ENCODE data around the gene RPTOR.

The RPTOR gene

DNA sequence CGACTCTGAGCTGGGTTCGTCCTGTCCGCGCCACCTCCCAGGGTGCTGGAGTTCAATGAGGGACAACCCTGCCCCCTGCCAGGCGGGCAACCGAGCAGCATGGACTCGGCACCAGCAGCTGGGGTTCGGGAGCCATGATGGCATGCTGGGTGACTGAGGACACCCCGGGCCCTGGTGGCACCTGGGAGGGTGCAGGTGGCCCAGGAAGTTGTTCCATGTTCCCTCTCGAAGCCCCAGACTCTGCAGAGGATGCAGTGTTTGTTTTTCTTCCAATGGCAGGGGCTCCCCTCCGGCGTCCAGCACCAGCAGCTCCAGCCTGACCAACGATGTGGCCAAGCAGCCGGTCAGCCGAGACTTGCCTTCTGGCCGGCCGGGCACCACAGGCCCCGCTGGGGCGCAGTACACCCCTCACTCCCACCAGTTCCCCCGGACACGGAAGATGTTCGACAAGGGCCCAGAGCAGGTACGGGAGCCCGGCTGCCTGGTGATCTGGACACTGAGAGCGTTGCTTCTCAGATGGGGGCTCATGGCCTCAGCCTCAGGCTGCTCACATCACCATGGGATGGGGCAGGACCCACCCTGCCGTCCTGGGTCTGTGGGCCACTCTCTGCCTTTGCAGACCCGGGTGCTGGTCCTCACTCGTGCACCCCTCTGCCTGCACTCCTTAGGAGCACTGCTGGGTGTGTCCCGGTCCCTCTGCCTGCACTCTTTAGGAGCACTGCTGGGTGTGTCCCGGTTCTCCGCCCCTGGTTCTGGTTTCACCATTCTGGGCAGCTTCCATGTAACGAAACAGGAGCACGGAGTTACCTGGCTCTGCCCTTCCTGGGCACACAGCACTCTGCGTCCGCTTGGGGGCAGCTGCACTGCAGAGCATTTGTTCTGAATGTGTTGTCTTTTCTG is 378.8 kb downstream of the RPTOR start:
- no peak for DNase-seq

DNA sequence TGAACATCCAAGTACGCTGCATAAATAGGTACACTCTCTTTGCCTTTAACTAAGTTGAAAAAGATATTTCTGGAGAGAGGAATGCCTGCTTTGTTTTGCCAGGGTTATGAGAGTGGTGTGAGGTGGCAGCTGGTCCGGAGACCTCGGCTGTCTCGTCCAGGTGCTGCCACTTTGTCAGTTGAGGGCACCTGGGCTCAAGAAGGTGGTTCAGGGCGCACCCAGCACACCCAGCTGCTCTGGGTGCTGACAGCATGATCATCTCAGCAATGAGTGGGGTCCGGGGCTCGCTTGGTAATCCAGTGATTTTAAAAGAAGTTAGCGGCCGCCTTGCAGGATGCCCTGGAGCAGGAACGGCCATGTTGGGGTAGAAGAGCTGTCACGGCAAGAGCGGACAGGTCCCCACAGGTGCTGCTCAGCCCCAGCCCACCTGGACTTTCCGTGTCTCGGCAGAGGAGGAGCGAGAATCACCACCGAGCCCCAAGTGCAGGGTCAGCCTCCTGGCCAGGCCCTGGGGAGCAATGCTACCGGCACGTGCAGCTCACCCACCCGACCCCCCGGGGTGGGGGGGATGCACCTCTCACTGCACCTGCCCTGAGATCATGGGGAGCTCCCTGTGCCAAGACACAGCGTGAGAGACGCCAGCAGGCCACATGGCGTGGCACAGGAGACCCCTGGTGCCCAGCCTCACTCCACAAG is 379.6 kb downstream of the RPTOR start:
- DNase-seq, result no peak

DNA sequence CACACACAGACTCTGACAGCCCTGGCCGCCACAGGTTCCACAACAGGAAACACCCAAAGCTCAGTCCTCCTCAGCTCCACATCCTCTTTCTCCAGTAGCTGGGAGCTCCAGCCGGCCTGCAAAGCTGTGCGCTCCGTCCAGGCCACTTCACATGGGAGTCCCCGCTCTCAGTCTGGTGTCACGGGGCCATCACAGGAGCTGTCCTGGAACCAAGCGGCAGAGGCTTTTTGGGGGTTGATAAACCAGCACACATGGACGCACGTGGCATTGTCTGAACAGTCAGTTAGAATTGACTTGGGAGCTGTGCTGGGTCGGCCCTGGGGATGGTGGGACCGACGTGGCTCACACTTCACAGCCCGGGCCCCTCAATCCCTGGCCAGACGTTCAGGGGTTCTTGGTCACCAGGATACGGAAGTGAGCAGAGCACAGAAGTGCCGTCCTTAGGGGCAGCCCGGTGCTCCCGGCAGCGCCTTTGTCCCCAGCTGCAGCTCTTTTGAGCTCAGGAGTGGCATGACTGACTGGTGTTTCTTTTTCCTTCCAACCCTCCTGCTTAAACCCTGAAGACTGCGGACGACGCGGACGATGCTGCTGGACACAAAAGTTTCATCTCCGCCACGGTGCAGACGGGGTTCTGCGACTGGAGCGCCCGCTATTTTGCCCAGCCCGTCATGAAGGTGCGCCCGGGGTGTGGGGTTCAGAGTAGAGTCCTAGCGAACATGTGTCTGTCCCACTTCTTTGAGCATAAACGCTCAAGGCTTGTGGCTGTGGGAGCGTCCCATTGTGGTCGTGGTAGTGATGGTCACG is 380.4 kb downstream of the RPTOR start:
- DNase-seq, result no peak

DNA sequence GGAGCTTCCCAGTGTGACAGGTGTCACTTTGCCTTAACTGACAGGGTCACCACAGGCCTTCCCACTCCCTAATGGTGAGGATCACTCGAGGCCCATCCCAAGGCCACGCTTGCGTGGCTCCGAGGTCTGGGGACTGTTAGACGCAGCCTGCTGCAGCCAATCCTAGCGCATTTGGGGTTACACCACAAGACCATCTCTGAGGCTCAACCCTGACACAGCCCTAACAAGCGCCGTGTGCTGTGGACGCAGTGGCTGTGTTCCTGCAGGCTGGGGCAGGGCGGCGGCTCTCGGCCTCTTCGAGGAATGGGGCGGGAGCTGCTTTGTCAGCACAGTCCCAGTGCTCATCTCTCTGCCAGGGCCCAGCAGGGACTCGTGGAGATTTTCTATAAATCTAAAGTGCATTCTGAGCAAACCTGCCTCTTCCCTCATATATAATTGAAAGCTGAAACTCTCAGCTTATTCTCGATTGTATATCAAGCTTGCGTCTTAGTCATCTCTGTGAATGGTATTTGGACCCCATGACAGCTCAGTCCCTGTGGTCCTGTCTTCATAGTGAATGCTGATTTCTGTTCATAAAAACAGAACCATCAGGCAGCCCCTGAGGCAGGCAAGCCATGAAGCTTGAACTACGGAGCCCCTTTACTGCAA is 381.2 kb downstream of the RPTOR start:
- no peak for DNase-seq

DNA sequence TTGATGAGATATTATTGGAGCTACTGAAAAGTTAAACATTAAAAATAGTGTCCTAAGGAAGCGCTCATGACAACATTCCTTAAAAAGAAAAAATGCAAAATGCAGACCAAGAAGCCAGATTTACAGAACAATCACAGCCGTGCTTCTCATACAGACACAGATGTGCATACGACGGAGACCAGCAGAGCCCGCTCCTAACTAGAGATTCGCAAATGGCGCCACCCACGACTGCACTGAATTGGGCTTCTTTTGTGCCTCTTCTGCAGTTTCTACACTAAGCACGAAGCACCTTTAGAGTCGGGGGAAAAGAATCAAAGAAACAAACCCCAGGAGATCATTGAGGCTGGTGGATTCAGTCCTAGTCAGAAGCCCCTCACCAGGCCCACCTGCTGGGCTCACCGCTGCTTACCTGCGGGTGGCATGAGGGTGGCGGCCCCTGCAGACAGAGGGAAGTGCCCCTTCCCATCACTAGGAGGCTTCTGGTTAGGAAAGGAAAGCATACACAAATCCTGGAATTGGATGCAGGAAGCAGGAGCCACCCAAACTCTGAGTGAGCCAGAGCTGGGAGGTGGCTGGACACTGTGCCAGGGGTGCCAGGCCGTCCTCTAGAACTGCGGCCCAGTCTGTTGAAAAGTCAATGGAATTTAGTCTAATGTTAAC is 382.1 kb downstream of the RPTOR start:
- no peak for DNase-seq

DNA sequence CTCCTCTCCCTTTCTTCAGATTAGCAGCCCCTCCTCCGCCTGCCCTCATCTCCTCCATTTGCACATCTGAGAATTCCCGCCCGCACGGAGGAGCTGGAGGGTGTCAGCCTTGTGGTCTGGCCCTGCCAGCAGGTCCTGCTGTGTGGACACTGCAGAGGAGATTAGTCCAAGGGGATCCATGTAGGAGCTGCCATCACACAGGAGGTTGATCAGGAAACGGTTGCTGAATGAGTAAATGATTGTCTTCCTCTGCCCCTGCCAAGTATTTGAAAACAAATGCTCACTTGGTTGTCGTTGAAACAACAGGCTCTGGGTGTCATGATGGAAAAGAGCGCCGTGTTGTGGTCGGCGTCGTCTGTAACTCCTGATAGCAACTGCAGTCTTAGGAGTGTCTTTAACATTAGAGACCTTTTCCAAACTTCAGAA is 383.2 kb downstream of the RPTOR start:
- no peak for DNase-seq

GRCh38 chr17:80929449-80929848 is 384.8 kb downstream of the RPTOR start:
- no peak for DNase-seq

DNA sequence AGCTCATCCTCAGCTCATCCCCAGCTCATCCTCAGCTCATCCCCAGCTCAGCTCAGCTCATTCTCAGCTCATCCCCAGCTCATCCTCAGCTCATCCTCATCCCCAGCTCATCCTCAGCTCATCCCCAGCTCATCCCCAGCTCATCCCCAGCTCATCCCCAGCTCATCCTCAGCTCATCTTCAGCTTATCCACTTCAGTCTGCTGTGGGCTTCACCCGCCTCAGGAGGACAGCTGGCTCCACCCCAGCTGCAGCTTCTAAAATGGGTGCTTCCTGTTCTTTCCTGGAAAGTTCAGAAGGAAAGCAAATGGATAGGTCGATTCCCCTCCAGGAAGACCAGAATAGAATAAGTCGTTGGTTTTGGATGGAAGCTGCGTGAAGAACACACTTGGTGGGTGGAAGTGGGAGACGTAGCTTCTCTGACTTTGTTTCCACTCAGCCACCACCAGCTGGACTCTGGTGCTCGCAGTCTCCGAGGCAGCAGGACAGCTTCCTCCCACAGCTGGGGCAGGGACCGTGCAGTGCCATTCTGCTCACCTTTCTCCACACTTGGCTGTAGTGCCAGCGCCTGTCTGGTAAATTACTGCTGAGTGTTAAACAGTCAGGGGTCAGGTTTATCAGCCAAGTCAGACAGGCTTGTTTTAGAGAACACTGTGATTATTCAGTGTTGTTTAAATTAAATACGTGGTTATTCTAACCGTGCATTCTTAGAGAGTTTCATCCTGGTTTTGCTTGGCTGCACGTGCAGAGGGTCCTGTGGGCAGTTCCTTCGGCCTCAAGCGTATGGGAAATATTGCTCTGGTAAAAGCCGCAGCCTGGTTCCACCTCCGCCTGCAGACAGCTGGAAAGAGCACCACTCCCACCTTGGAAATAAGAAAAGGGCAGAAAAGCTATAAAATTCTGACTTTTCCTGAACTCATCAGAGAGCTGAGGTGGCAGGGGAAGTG is 386.0 kb downstream of the RPTOR start:
- no peak for DNase-seq

DNA sequence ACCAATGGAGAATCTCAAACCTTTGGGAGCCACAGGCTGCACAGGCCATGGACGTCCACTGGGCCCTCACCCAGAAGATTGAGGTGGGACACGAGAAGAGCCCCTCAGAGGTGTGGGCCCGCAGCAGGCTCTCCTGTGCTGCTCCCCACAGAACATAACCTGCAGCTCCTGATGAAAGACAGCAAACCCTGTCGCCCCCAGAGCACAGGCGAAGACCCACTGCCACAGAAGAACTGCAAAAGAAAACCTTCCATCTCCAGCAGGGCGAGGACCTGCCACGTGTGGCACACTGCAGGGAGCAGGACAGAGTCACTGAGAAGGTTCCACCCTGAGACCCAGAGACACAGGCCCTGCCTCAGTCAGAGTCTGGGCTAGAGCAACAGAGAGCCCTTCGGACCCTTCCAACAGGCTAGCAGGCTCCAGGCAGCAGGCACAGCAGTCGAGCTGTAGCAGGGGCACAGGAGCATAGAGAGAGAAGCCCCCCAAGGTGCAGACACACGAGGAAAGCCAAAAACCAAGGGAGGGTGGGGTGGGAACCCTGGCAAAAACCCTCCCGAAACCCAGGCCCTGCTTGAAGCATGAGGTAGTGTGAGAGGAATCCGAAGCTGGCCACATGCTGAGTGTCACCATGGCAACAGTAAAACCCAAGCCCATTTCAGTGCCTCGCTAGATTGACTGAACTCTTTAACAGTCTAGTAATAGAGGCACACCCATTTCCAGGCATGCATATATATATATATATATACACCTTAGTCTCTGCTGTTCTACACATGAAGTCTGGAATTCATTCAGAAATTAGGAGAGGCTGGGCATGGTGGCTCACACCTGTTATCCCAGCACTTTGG is 387.0 kb downstream of the RPTOR start:
- DNase-seq, result no peak

DNA sequence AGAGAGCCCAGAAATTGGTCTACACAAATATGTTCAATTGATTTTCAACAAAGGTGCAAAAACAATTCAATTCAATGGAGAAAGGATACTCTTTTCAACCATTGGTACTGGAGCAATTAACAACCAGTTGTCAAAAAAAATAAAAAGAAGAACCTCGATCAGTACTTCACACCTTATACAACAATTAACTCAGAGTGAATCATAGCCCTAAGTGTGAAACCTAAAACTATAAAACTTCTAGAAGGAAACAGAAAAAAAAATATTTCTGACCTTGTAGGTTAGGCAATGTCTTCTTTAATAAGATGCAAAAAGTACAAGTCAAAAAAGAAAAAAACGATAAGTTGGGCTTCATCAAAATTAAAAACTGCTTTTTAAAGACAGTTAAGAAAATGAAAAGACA is 390.9 kb downstream of the RPTOR start:
- no peak for DNase-seq

DNA sequence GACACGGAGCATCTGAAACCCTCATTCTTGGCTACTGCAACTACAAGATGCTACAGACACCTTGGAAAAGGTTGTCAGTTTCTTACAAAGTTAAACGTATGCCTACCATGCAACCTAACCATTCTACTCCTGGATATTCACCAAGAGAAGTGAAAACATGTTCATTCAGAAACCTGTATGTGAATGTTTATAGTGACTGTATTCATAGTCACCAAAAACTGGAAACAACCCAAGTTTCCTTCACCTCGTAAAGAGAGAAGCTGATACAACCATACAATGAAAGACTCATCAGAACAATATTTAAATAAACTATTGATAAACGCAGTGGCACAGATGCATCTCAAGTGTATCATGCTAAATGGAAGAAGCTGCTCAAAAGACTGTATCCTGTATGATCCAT is 391.6 kb downstream of the RPTOR start:
- DNase-seq, result no peak

GRCh38 chr17:80936723-80937122 is 392.1 kb downstream of the RPTOR start:
- no peak for DNase-seq

DNA sequence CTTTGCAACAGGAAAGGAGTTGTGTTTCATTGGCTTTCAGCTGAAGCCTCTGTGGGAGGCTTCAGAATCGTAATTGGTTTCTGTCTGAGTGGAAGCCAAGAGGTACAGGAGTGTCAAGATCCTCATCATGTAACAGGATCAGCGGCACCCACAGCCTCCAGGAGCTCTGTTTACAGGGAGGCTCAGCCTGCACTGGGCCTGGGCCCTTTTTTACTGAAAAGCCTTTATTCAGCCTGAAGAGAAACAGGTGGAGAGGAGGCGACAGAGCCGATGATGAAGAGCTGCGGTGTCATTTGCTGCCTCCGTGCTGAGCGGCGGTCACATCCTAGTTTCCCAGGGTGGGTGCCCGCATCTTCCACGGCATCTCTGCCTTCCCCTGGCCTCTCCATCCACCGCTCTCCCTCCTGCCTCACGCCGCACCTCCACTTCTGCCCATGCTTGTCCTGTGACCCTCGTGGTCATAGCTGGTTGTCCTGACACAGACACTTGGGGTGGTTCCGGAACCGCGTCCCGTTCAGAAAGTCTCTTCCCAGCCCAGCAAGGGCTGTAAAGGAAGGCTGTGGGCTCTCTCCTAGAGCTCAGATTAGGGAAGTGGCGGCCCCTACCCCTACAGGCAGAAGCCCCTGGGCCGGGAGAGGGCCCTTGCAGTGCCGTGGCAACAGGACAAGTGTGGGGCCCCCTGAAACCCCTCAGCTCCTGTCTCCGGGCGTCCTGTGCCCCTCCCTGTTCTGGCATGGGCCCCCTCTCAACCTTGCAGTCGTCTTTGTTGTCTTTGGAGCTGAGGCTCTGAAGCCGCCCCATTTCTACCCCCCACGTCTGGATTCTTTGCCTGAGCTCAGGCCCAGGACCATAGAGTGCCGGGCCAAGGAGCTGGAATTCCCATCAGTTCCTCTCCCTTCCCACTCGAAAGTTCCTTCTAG is 393.1 kb downstream of the RPTOR start:
- DNase-seq, result no peak

DNA sequence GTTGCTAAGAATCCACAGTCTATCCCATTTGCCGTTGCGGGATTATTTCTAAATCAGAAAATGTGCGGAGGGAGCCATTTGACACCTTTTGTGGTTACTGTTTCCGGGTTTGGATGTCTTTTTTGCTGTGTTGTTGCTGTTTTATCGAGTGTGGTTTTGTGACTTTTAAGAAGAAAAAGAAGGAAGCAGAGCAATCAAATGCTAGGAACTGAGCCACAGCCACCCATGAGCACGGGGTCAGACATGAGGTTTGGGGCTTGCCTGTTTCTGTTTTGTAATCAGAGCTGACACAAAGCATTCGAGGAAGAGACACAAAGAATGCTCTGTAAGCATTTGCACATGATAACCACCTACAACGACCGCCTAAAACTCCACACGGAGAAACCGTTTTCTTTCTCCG is 393.9 kb downstream of the RPTOR start:
- DNase-seq, result no peak

DNA sequence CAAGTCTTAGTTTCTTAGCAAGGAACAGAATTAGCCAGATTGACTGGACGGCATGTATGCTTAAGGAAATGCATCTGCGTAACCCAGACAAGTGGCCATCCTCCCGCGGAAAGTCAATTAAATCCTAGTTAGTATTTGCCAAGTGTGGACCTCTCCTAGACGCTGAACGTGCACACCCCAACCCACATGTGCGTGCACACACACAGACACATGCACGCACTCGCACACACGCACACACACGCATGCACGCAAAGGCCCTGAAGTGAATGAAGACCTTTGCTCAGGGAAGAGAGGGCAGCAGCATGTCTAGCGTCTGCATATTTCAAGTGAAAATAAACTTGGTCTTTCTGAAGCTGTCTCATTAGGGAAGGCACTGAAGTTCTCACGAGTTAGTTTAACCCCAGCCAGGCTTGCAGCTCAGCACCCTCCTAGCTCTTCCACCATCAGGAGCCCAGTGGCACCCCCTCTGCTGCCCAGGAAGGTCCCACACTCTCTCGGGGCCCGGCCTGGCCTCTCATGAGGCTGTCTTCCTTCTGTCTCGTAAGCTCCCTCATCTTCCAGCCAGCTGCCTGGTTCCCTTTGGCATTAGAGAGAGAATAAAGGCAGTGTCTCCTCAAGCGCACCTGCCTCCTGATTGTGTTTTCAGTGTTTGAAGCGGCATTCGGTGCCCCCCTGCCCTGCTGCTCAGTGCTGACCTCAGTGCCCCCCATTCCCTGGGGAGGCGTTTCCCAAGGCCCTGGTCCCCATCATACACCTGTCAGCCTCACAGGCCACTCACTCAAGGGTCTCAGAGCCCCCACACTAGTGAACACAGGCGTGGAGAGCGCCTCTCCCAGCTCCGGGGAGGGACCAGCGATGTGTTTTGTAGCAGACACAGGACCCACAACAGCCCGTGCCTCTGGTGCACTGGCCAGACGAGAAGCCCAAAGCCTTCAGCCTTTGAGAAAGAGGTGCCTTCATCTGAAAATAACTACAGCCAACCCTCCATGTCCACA is 394.8 kb downstream of the RPTOR start:
- no peak for DNase-seq

- DNase-seq, result no peak
These were observed 395.8 kb downstream of the RPTOR start for GRCh38 chr17:80940171-80941123.

DNA sequence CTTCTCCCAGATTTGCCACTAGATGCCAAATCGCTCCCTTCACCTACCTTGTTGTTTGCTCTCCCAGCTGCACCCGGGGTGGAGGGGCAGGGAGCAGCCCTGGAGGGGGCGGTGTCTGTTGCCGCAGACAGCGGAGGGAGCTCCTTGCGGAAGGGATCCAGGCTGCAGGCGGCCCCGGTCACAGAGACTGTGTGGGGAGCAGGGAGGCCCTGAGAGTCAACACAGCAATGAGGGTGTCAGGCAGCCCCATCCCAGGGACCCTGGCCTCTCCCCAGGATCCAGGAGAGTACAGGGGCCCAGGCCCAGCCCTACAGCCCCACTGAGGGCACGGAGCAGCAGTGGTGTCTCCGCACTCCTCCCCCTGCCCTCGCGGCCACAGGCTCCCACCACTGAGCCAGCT is 396.5 kb downstream of the RPTOR start:
- no peak for DNase-seq

All from NCI-H1417 treated with DMSO at 0.1 percent for 48 hours (cell line).